MM.1S (cell line): ENCODE results near the gene CCDC40.

Experiments
- DNase-seq: peaks from one replicate; pipeline ENCODE4 v3.0.0-alpha.2; 2015
- H2AFZ ChIP-seq: fragments of 300-600 bp; sonication (generic); 2 replicates; pipeline ENCODE4 v1.6.0; 2016; ENCODE audit warnings: antibody characterized with exemption, low read length
- H3F3A ChIP-seq: fragments of 300-600 bp; sonication (generic); 2 replicates; pipeline ENCODE4 v1.6.1; 2016; ENCODE audit warnings: mild to moderate bottlenecking, antibody characterized with exemption, low read length, moderate library complexity, mixed read lengths; ENCODE audit not compliant: insufficient read depth
- H3K27ac ChIP-seq: fragments of 300-600 bp; sonication (generic); 2 replicates; pipeline ENCODE4 v1.5.1; 2016; ENCODE audit warnings: mild to moderate bottlenecking, low read length
- H3K27me3 ChIP-seq: fragments of 300-600 bp; sonication (generic); replicated peaks from 2 replicates; pipeline ENCODE4 v1.6.0; 2016; ENCODE audit warnings: low read length; ENCODE audit not compliant: insufficient read depth
- H3K36me3 ChIP-seq: fragments of 300-600 bp; sonication (generic); replicated peaks from 2 replicates; pipeline ENCODE4 v1.6.1; 2016; ENCODE audit warnings: mild to moderate bottlenecking, low read length, mixed read lengths; ENCODE audit not compliant: insufficient read depth
- H3K4me1 ChIP-seq: fragments of 300-600 bp; sonication (generic); 2 replicates; pipeline ENCODE4 v1.6.1; 2016; ENCODE audit warnings: low read length, mixed read lengths
- H3K4me2 ChIP-seq: fragments of 300-600 bp; sonication (generic); 2 replicates; pipeline ENCODE4 v1.6.0; 2016; ENCODE audit warnings: low read depth, low read length
- H3K4me3 ChIP-seq: fragments of 300-600 bp; sonication (generic); 2 replicates; pipeline ENCODE4 v1.5.1; 2016; ENCODE audit warnings: low read length, mixed read lengths
- H3K79me2 ChIP-seq: fragments of 300-600 bp; sonication (generic); 2 replicates; pipeline ENCODE4 v1.6.1; 2016; ENCODE audit warnings: mixed run types, low read length, mixed read lengths
- H3K9ac ChIP-seq: fragments of 300-600 bp; sonication (generic); 2 replicates; pipeline ENCODE4 v1.6.1; 2016; ENCODE audit warnings: low read length, mixed read lengths
- H3K9me2 ChIP-seq: fragments of 300-600 bp; sonication (generic); replicated peaks from 2 replicates; pipeline ENCODE4 v1.6.1; 2016; ENCODE audit warnings: mild to moderate bottlenecking, low read length, mixed read lengths; ENCODE audit not compliant: insufficient read depth
- H3K9me3 ChIP-seq: fragments of 300-600 bp; sonication (generic); replicated peaks from 2 replicates; pipeline ENCODE4 v1.6.1; 2016; ENCODE audit warnings: mild to moderate bottlenecking, low read length, mixed read lengths; ENCODE audit not compliant: insufficient read depth
- H4K20me1 ChIP-seq: fragments of 300-600 bp; sonication (generic); 2 replicates; pipeline ENCODE4 v1.6.1; 2016; ENCODE audit warnings: mild to moderate bottlenecking, low read length, moderate library complexity, mixed read lengths; ENCODE audit not compliant: insufficient read depth
- CTCF ChIP-seq: fragments of 300-600 bp; sonication (generic); IDR thresholded peaks from 2 replicates; pipeline ENCODE4 v1.5.1; 2016; ENCODE audit warnings: antibody characterized with exemption, low read length, mixed read lengths
- EZH2phosphoT487 ChIP-seq: fragments of 300-600 bp; sonication (generic); IDR thresholded peaks from 2 replicates; pipeline ENCODE4 v1.6.1; 2018; ENCODE audit warnings: antibody characterized with exemption, low read length

CCDC40 gene

GRCh38 chr17:80147035-80147822 is 110.8 kb downstream of the CCDC40 start, which contains the start of gene EIF4A3:
EIF4A3 (minus strand) TSS chr17:80147128; CDS start chr17:80146961, 167 bp downstream.
- peaks cover 11% of the 10 kb centered on the region; the same call in 1 of the 2 replicates for H3K36me3 ChIP-seq
- peak; percentile 100 for DNase-seq
- H3K9me3 ChIP-seq = no peaks in the 10 kb centered on the region
- H3F3A ChIP-seq = no peaks in the 10 kb centered on the region
- no peaks in the 10 kb centered on the region for H3K27me3 ChIP-seq
- H3K4me3 ChIP-seq = peak within 1 kb of the TSS; percentile 99
- peak within 1 kb of the TSS; percentile 61; the same call in 1 of the 2 replicates for H3K27ac ChIP-seq
- H3K4me1 ChIP-seq = peaks cover 7% of the 10 kb centered on the region
- peaks cover 21% of the 10 kb centered on the region for H4K20me1 ChIP-seq
- TF ChIP-seq CTCF (0 out of 2 replicates have a peak, but pooled peaks have one; percentile 19), EZH2phosphoT487 (no peak)
- peak within 1 kb of the TSS; percentile 98 for H3K9ac ChIP-seq
- peaks cover 52% of the 10 kb centered on the region for H3K79me2 ChIP-seq
- no peaks in the 10 kb centered on the region for H3K9me2 ChIP-seq
- peak within 1 kb of the TSS; percentile 89 for H3K4me2 ChIP-seq
- H2AFZ ChIP-seq = peak within 1 kb of the TSS; percentile 92
